GM12892 (cell line): ENCODE results near the gene SPRN.

Experiments used
- POLR2A ChIP-seq: IDR thresholded peaks from 2 replicates; pipeline ENCODE4 v1.6.1; 2011; ENCODE audit warnings: low read depth, low read length, control low read depth
- POLR2AphosphoS5 ChIP-seq: IDR thresholded peaks from 2 replicates; pipeline ENCODE4 v1.6.1; 2011; ENCODE audit warnings: low read depth, low read length, control low read depth

- no peak for TF ChIP-seq POLR2A
- TF ChIP-seq POLR2AphosphoS5 = no peak
Observed at GRCh38 chr10:133465950-133466474, 41.6 kb upstream of the SPRN start.
